Measurements from ENCODE around the gene NNMT.

GRCh38 chr11:114304065-114304464 is 7.9 kb downstream of the NNMT start:
- TF ChIP-seq CTCF (IDR thresholded peaks at IDR 0.05; ENCODE audit: low read depth, low read length, poor library complexity, severe bottlenecking) (no peak), EZH2phosphoT487 (IDR thresholded peaks at IDR 0.05; ENCODE audit: borderline replicate concordance, low read length) (no peak)
